Karpas-422 (cell line): ENCODE data around the gene TCL1A. TPM values are rescaled to one million over a fixed set of nuclear protein-coding genes. Genes with fewer than 3 reads are reported as not detected.

Experiments
- DNase-seq: peaks from one replicate; pipeline ENCODE4 v3.0.0-alpha.2; 2015
- H2AFZ ChIP-seq: fragments of 200-600 bp; sonication (generic); 2 replicates; pipeline ENCODE4 v1.6.1; 2014; ENCODE audit warnings: antibody characterized with exemption, low read length, mixed read lengths
- H3K27ac ChIP-seq: fragments of 200-600 bp; sonication (generic); 2 replicates; pipeline ENCODE4 v1.5.1; 2014; ENCODE audit warnings: mild to moderate bottlenecking, low read length, moderate library complexity
- H3K27me3 ChIP-seq: fragments of 200-600 bp; sonication (generic); 2 replicates; pipeline ENCODE4 v1.6.1; 2014; ENCODE audit warnings: low read length, mixed read lengths
- H3K36me3 ChIP-seq: fragments of 200-600 bp; sonication (generic); 2 replicates; pipeline ENCODE4 v1.6.1; 2014; ENCODE audit warnings: low read length, mixed read lengths; ENCODE audit not compliant: insufficient read depth
- H3K4me1 ChIP-seq: fragments of 200-600 bp; sonication (generic); 2 replicates; pipeline ENCODE4 v1.6.1; 2014; ENCODE audit warnings: mild to moderate bottlenecking, low read length, mixed read lengths
- H3K4me2 ChIP-seq: fragments of 200-600 bp; sonication (generic); 2 replicates; pipeline ENCODE4 v1.6.1; 2014; ENCODE audit warnings: low read length, low read depth, mild to moderate bottlenecking; ENCODE audit not compliant: poor library complexity, severe bottlenecking
- H3K4me3 ChIP-seq: fragments of 200-600 bp; sonication (generic); 2 replicates; pipeline ENCODE4 v1.5.1; 2014; ENCODE audit warnings: mild to moderate bottlenecking, antibody characterized with exemption, low read length, mixed read lengths
- H3K79me2 ChIP-seq: fragments of 200-600 bp; sonication (generic); 2 replicates; pipeline ENCODE4 v1.6.1; 2014; ENCODE audit warnings: mild to moderate bottlenecking, low read length, mixed read lengths
- H3K9ac ChIP-seq: fragments of 200-600 bp; sonication (generic); 2 replicates; pipeline ENCODE4 v1.6.0; 2014; ENCODE audit warnings: low read length
- H3K9me2 ChIP-seq: fragments of 200-600 bp; sonication (generic), shearing (Covaris generic); replicated peaks from 2 replicates; pipeline ENCODE4 v1.6.0; 2014; ENCODE audit warnings: mild to moderate bottlenecking, low read length, moderate library complexity; ENCODE audit not compliant: insufficient read depth
- H3K9me3 ChIP-seq: fragments of 300-700, 200-600 bp; sonication (generic); 2 replicates; pipeline ENCODE4 v1.6.1; 2014; ENCODE audit warnings: low read length, mixed read lengths
- H4K20me1 ChIP-seq: fragments of 200-600 bp; sonication (generic); 2 replicates; pipeline ENCODE4 v1.6.1; 2014; ENCODE audit warnings: mild to moderate bottlenecking, antibody characterized with exemption, low read length, low read depth; ENCODE audit not compliant: insufficient read depth
- total RNA-seq: library from RNA; depleted of rRNA; stranded (reverse); fragments of >200 nt; shearing (Covaris generic); gene quantifications from 2 replicates; pipeline ENCODE4 v1.2.3, GENCODE V29; 2014; ENCODE audit warnings: low replicate concordance

The TCL1A gene
- total RNA-seq, 1 experiment from 2014 or later: 24.1 TPM

GRCh38 chr14:95692109-95692508, 21.8 kb downstream of the TCL1A start:
- no peak overlapping the region for H3K4me3 ChIP-seq
- no peaks in the 10 kb centered on the region for H3K36me3 ChIP-seq
- no peaks in the 10 kb centered on the region for H3K9me2 ChIP-seq
- no peak overlapping the region for H3K27ac ChIP-seq
- H3K79me2 ChIP-seq: no peaks in the 10 kb centered on the region
- no peaks in the 10 kb centered on the region for H3K27me3 ChIP-seq
- no peak for DNase-seq
- no peaks in the 10 kb centered on the region for H4K20me1 ChIP-seq
- no peak overlapping the region for H3K4me2 ChIP-seq
- no peak overlapping the region for H2AFZ ChIP-seq
- H3K9ac ChIP-seq: no peak overlapping the region
- H3K9me3 ChIP-seq: no peaks in the 10 kb centered on the region
- peaks cover 27% of the 10 kb centered on the region for H3K4me1 ChIP-seq

- H3K79me2 ChIP-seq: no peaks in the 10 kb centered on the region
- H4K20me1 ChIP-seq: no peaks in the 10 kb centered on the region
- H3K4me1 ChIP-seq: peaks cover 26% of the 10 kb centered on the region
- no peak overlapping the region for H3K4me3 ChIP-seq
- H3K9ac ChIP-seq: no peak overlapping the region
- no peak overlapping the region for H3K27ac ChIP-seq
- H3K27me3 ChIP-seq: no peaks in the 10 kb centered on the region
- DNase-seq: no peak
- no peak overlapping the region for H2AFZ ChIP-seq
- H3K9me2 ChIP-seq: no peaks in the 10 kb centered on the region
- H3K36me3 ChIP-seq: no peaks in the 10 kb centered on the region
- H3K9me3 ChIP-seq: no peaks in the 10 kb centered on the region
- H3K4me2 ChIP-seq: no peak overlapping the region
Observed at GRCh38 chr14:95691591-95691990, 22.3 kb downstream of the TCL1A start.

GRCh38 chr14:95690815-95691214, 23.1 kb downstream of the TCL1A start:
- DNase-seq: no peak
- H4K20me1 ChIP-seq: no peaks in the 10 kb centered on the region
- no peak overlapping the region for H3K9ac ChIP-seq
- H3K36me3 ChIP-seq: no peaks in the 10 kb centered on the region
- no peaks in the 10 kb centered on the region for H3K79me2 ChIP-seq
- H3K4me1 ChIP-seq: peaks cover 19% of the 10 kb centered on the region
- H2AFZ ChIP-seq: no peak overlapping the region
- no peaks in the 10 kb centered on the region for H3K9me2 ChIP-seq
- no peaks in the 10 kb centered on the region for H3K9me3 ChIP-seq
- no peak overlapping the region for H3K4me3 ChIP-seq
- no peaks in the 10 kb centered on the region for H3K27me3 ChIP-seq
- H3K27ac ChIP-seq: no peak overlapping the region
- H3K4me2 ChIP-seq: no peak overlapping the region

- Histone ChIP-seq H3K4me1 (peaks cover 7% of the 10 kb centered on the region), H3K27me3 (no peaks in the 10 kb centered on the region), H3K9ac (no peak overlapping the region), H3K4me2 (no peak overlapping the region), H2AFZ (no peak overlapping the region), H3K4me3 (no peak overlapping the region), H3K9me2 (no peaks in the 10 kb centered on the region), H3K27ac (no peak overlapping the region), H3K36me3 (no peaks in the 10 kb centered on the region), H3K79me2 (no peaks in the 10 kb centered on the region), H3K9me3 (no peaks in the 10 kb centered on the region), H4K20me1 (no peaks in the 10 kb centered on the region)
- DNase-seq: no peak
Observed at GRCh38 chr14:95689441-95689840, 24.5 kb downstream of the TCL1A start.

- Histone ChIP-seq H3K27me3 (no peaks in the 10 kb centered on the region), H3K9me2 (no peaks in the 10 kb centered on the region), H3K9me3 (no peaks in the 10 kb centered on the region), H3K79me2 (no peaks in the 10 kb centered on the region), H3K27ac (no peak overlapping the region), H3K4me2 (no peak overlapping the region), H3K4me1 (peaks cover 12% of the 10 kb centered on the region), H3K9ac (no peak overlapping the region), H3K4me3 (no peak overlapping the region), H4K20me1 (no peaks in the 10 kb centered on the region), H3K36me3 (no peaks in the 10 kb centered on the region), H2AFZ (no peak overlapping the region)
- DNase-seq: no peak
Observed at GRCh38 chr14:95686935-95687334, 27.0 kb downstream of the TCL1A start.

- H3K9me3 ChIP-seq: no peaks in the 10 kb centered on the region
- H3K4me2 ChIP-seq: no peak within 1 kb of the TSS
- peaks cover 14% of the 10 kb centered on the region for H3K4me1 ChIP-seq
- no peaks in the 10 kb centered on the region for H4K20me1 ChIP-seq
- no peak within 1 kb of the TSS for H3K27ac ChIP-seq
- H3K79me2 ChIP-seq: no peaks in the 10 kb centered on the region
- H3K9ac ChIP-seq: no peak within 1 kb of the TSS
- no peak within 1 kb of the TSS for H3K4me3 ChIP-seq
- no peaks in the 10 kb centered on the region for H3K9me2 ChIP-seq
- no peak within 1 kb of the TSS for H2AFZ ChIP-seq
- no peak for DNase-seq
- H3K36me3 ChIP-seq: no peaks in the 10 kb centered on the region
- no peaks in the 10 kb centered on the region for H3K27me3 ChIP-seq
Observed at GRCh38 chr14:95685978-95686922, 27.7 kb downstream of the TCL1A start, which contains the start of gene TCL1B. TCL1B (plus strand) TSS chr14:95686426; CDS start chr14:95686468, 42 bp downstream.

- H3K9me2 ChIP-seq: no peaks in the 10 kb centered on the region
- no peak overlapping the region for H3K4me3 ChIP-seq
- peak; percentile 92 for DNase-seq
- no peaks in the 10 kb centered on the region for H3K36me3 ChIP-seq
- H3K27ac ChIP-seq: no peak overlapping the region
- H2AFZ ChIP-seq: no peak overlapping the region
- no peaks in the 10 kb centered on the region for H3K9me3 ChIP-seq
- H3K27me3 ChIP-seq: no peaks in the 10 kb centered on the region
- H3K4me2 ChIP-seq: peak overlapping the region; percentile 11
- H3K4me1 ChIP-seq: peaks cover 33% of the 10 kb centered on the region
- no peaks in the 10 kb centered on the region for H3K79me2 ChIP-seq
- no peaks in the 10 kb centered on the region for H4K20me1 ChIP-seq
- no peak overlapping the region for H3K9ac ChIP-seq
Observed at GRCh38 chr14:95683793-95684192, 30.1 kb downstream of the TCL1A start.

- no peaks in the 10 kb centered on the region for H4K20me1 ChIP-seq
- H3K4me2 ChIP-seq: no peak overlapping the region
- peak; percentile 57 for DNase-seq
- no peaks in the 10 kb centered on the region; the same call in 1 of the 2 replicates for H3K36me3 ChIP-seq
- no peaks in the 10 kb centered on the region for H3K9me2 ChIP-seq
- no peak overlapping the region for H3K27ac ChIP-seq
- no peaks in the 10 kb centered on the region for H3K27me3 ChIP-seq
- H3K9me3 ChIP-seq: no peaks in the 10 kb centered on the region
- H3K9ac ChIP-seq: no peak overlapping the region
- no peaks in the 10 kb centered on the region for H3K79me2 ChIP-seq
- H3K4me1 ChIP-seq: peaks cover 48% of the 10 kb centered on the region
- no peak overlapping the region for H3K4me3 ChIP-seq
- no peak overlapping the region for H2AFZ ChIP-seq
Observed at GRCh38 chr14:95681153-95681552, 32.8 kb downstream of the TCL1A start.
